D721Med (cell line): Measurements from ENCODE around the gene VPREB1.

Source experiments
- DNase-seq: peaks from one replicate; pipeline ENCODE4 v3.0.0; 2011; ENCODE audit warnings: low spot score; ENCODE audit not compliant: insufficient read length
- FAIRE-seq: peaks from 2 replicates; lab custom pipeline; 2011; peaks lifted over from hg19 to GRCh38; lab: Jason Lieb, UNC
- CTCF ChIP-seq: IDR thresholded peaks from 2 replicates; pipeline ENCODE4 v1.5.1; 2012; ENCODE audit warnings: mild to moderate bottlenecking, control low read depth; ENCODE audit not compliant: insufficient read depth; ENCODE audit errors: missing control alignments

The VPREB1 gene

GRCh38 chr22:22228921-22229320, 15.7 kb upstream of the VPREB1 start:
- no peak for FAIRE-seq
- TF ChIP-seq CTCF = no peak
- DNase-seq = no peak

- DNase-seq = no peak
- no peak for FAIRE-seq
- no peak for TF ChIP-seq CTCF
Measured at GRCh38 chr22:22229683-22230420, 14.7 kb upstream of the VPREB1 start.

DNA sequence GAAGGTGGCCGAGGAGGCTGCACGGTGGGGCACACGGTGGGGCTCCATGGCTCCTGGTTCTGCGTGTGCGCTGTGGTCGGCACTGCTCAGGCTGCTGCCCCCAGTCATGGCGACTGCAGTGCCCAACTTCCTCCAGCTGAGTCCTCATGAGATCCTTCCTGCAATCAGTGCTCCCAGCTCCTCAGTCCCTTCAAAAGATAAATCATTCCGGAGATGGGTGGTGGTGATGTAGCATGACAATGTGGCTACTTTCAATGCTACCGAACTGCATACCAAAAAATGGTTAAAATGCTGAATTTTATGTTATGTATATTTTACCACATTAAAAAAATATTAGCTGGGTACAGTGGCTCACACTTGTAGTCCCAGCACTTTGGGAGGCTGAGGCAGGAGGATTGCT, 14.1 kb upstream of the VPREB1 start:
- no peak for TF ChIP-seq CTCF
- DNase-seq (no peak), FAIRE-seq (no peak)

DNA sequence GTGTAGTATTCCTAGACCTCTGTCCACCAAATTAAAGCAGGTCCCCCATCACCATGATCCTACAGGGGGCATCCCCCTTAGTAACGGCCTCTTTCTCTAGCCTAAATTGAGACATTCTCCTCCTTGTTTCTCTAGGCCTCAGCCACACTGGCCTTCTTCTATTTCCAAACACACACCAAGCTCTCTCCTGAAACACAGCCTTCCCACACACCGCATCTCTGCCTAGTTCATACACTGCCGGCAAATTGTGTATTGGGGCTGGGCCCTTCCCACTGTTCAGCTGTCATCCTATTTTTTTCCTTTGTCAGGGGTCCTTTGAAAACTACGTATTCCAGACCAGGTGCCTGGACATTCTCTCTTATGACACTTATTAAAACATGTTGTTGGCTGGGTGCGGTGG, 11.5 kb upstream of the VPREB1 start:
- TF ChIP-seq CTCF = no peak
- DNase-seq = no peak
- no peak for FAIRE-seq

DNA sequence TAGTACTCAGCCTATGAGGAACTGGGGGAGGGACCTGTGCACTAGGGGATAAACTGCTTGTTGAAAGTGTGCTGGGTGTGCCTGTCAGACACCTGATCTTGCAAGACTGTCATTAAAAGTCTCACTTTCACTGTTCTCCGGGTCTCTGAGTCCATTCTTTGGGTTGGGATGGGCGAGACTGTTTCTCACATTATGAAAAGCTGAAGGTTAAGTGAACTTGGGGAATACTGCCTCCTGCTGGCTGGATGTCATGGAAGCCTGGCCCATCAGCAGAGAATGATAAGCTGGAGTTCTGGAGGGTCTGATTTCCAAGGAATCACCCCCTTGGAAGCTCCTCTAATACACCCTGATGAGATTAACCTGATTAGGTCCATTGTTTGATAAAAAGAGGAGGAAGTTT, 9.0 kb upstream of the VPREB1 start:
- peak; percentile 36 for TF ChIP-seq CTCF
- DNase-seq (no peak), FAIRE-seq (no peak)

- no peak for TF ChIP-seq CTCF
- no peak for FAIRE-seq
- no peak for DNase-seq
Measured at GRCh38 chr22:22237521-22237920, 7.1 kb upstream of the VPREB1 start.

- FAIRE-seq (no peak), DNase-seq (no peak)
- no peak for TF ChIP-seq CTCF
Measured at GRCh38 chr22:22239311-22239939, 5.2 kb upstream of the VPREB1 start.
